Measurements from ENCODE around the gene IQGAP3. TPM values are rescaled to one million over a fixed set of nuclear protein-coding genes. Genes with fewer than 3 reads are reported as not detected.
A peak's percentile ranks its signal among the peaks of the same experiment; 100 is the strongest.

Gene IQGAP3
- total and polyA plus RNA-seq, 2 donors (not counting 1 experiment from before 2014, with no cell fraction given), result 2.7 to 16.0 TPM

DNA sequence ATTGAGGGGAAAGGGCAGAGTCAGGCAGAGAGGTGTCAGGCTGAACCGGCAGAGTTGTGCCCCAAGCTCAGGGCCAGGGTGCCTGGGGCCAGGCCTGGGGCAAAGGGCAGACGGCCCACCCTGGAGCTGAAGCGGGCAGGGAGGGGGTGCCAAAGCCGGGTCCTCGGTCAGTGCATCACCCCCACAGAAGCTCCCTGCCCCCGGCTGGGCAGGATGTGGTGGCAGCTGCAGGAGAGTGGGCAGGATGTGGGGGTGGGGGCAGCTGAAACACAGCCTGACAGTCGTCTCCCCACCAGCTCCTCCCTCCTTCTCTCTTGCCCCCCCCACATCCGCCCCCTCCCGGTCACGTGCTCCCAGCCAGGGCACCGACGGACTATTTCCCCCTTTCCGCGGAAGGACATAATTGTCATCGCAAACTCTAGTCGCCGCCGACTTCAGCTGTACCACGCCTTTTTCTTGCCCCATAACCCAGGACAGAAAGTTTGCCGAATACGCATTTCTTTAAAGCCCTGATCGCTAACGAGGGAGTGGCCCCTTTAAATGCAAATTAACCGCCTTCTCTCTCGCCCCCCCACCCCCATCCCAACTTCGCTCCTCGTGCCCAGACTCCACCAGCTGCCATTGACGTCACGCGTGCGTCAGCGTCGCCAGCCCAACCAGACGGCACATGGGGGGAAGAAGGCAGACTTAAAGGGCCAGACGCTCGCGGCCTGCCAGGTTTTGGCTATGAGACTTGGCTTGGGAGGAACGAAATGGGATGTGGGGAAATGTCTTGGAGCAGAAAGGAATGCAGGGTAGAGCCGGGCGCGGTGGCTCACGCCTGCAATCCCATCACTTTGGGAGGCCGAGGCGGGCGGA lies 67.3 kb downstream of the IQGAP3 start:
- H3K27me3 ChIP-seq (ENCODE audit: control insufficient read depth, insufficient read depth, low read length), result no peaks in the 10 kb centered on the region
- TF ChIP-seq EZH2 (IDR thresholded peaks at IDR 0.05; ENCODE audit: low read length, missing control alignments), result no peak
- TF ChIP-seq, protein P1, sequence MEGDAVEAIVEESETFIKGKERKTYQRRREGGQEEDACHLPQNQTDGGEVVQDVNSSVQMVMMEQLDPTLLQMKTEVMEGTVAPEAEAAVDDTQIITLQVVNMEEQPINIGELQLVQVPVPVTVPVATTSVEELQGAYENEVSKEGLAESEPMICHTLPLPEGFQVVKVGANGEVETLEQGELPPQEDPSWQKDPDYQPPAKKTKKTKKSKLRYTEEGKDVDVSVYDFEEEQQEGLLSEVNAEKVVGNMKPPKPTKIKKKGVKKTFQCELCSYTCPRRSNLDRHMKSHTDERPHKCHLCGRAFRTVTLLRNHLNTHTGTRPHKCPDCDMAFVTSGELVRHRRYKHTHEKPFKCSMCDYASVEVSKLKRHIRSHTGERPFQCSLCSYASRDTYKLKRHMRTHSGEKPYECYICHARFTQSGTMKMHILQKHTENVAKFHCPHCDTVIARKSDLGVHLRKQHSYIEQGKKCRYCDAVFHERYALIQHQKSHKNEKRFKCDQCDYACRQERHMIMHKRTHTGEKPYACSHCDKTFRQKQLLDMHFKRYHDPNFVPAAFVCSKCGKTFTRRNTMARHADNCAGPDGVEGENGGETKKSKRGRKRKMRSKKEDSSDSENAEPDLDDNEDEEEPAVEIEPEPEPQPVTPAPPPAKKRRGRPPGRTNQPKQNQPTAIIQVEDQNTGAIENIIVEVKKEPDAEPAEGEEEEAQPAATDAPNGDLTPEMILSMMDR (conservative IDR thresholded peaks at IDR 0.05 in 1 of 2, IDR thresholded peaks at IDR 0.05 in 1 of 2; ENCODE audit: low read depth in 1 of 2, low read length in 2 of 2), result no peak
- peak overlapping the region; percentile 100 for H3K27ac ChIP-seq (ENCODE audit: insufficient read depth, low read length)
- H3K4me3 ChIP-seq (replicated peaks in 1 of 4; ENCODE audit: control extremely low read depth in 1 of 4, insufficient read depth in 1 of 4, low read depth in 3 of 4, low read length in 4 of 4), result peak overlapping the region in 2 of 4 experiments; percentile 39 to 43
- H3K4me1 ChIP-seq (ENCODE audit: control insufficient read depth, extremely low read depth, insufficient read depth, low read length), result peaks cover 41% of the 10 kb centered on the region
- peak overlapping the region; percentile 61 for H2AFZ ChIP-seq (ENCODE audit: low read length)
- H3K36me3 ChIP-seq (ENCODE audit: control insufficient read depth, insufficient read depth, low read length), result no peaks in the 10 kb centered on the region
- H3K9me3 ChIP-seq (ENCODE audit: control insufficient read depth, insufficient read depth, low read depth, low read length), result no peaks in the 10 kb centered on the region
- peak overlapping the region; percentile 53 for H3K4me2 ChIP-seq (ENCODE audit: extremely low read depth, insufficient read depth, low read length)
- H4K20me1 ChIP-seq (ENCODE audit: control insufficient read depth, extremely low read depth, insufficient read depth, low read length), result no peaks in the 10 kb centered on the region
- DNase-seq (ENCODE audit: low read depth in 2 of 2), result peak; percentile 100
- peaks cover 5% of the 10 kb centered on the region for H3K79me2 ChIP-seq (ENCODE audit: control insufficient read depth, insufficient read depth, low read length)
- peak overlapping the region; percentile 61 for H3K9ac ChIP-seq (ENCODE audit: insufficient read depth, low read length)

DNA sequence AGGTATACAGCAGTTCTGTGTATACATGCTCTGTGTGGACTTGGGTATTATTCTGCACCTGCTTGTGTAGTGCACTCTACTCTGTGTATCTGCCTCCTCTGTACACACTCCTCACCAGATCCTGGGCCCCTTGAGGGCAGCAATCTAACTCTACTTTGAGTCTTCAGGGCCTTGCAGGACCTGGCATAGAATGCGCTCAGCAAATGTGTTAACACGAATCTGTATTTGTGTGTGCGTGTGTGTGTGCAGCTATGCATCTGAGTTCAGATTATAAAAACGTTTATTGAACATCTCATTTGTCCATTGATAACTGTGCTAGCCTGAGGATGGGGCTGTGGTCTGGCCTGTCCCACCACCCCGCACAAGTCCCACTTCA lies 67.9 kb downstream of the IQGAP3 start:
- no peak for DNase-seq (ENCODE audit: low read depth in 2 of 2)
- Histone ChIP-seq H3K4me2 (ENCODE audit: extremely low read depth, insufficient read depth, low read length) (peak overlapping the region; percentile 53), H3K4me1 (ENCODE audit: control insufficient read depth, extremely low read depth, insufficient read depth, low read length) (peaks cover 40% of the 10 kb centered on the region), H3K36me3 (ENCODE audit: control insufficient read depth, insufficient read depth, low read length) (no peaks in the 10 kb centered on the region), H3K27ac (ENCODE audit: insufficient read depth, low read length) (peak overlapping the region; percentile 100), H3K9ac (ENCODE audit: insufficient read depth, low read length) (peak overlapping the region; percentile 61), H3K79me2 (ENCODE audit: control insufficient read depth, insufficient read depth, low read length) (peaks cover 11% of the 10 kb centered on the region), H3K9me3 (ENCODE audit: control insufficient read depth, insufficient read depth, low read depth, low read length) (no peaks in the 10 kb centered on the region), H4K20me1 (ENCODE audit: control insufficient read depth, extremely low read depth, insufficient read depth, low read length) (no peaks in the 10 kb centered on the region), H3K27me3 (ENCODE audit: control insufficient read depth, insufficient read depth, low read length) (no peaks in the 10 kb centered on the region), H2AFZ (ENCODE audit: low read length) (no peak overlapping the region), H3K4me3 (replicated peaks in 1 of 4; ENCODE audit: control extremely low read depth in 1 of 4, insufficient read depth in 1 of 4, low read depth in 3 of 4, low read length in 4 of 4) (peak overlapping the region in 1 of 4 experiments; percentile 39)
- TF ChIP-seq, protein P1 (conservative IDR thresholded peaks at IDR 0.05 in 1 of 2, IDR thresholded peaks at IDR 0.05 in 1 of 2; ENCODE audit: low read depth in 1 of 2, low read length in 2 of 2), result no peak
- TF ChIP-seq EZH2 (IDR thresholded peaks at IDR 0.05; ENCODE audit: low read length, missing control alignments), result no peak

DNA sequence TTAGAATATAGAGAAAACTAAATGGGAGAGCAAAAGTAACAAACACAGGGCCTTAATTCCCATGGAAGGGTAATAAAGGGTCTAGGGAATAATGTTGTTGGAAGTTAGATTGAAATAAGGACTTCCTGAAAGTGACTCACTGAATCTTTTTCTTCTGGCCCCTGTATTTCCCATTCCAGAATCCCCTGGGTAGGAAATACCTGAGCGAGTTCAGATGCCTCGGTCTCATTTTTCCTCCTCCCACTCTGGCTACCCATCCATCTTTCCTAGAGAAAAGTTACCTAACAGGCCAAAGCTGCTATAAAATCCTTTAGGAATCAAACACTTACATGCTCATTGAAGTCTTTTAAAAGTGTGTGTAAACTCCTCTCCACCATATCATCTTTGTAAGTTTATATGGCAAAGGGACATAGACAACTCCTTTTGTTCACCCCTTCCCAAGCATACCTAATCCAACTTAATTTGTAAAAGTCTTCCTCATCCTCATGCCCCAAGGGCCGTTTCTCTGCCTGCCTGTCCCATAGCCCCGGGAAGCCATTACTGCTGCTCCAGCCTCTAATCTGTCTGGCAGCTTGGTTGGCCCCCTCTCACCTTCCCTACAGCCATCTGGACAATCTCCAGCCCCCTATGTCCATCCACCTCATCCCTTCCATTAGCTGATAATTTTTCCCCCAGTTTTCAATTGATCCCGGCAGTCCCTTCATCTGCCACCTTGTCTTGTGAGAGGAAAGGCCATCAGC lies 68.5 kb downstream of the IQGAP3 start:
- Histone ChIP-seq H3K4me2 (ENCODE audit: extremely low read depth, insufficient read depth, low read length) (peak overlapping the region; percentile 90), H4K20me1 (ENCODE audit: control insufficient read depth, extremely low read depth, insufficient read depth, low read length) (no peaks in the 10 kb centered on the region), H3K36me3 (ENCODE audit: control insufficient read depth, insufficient read depth, low read length) (no peaks in the 10 kb centered on the region), H3K9ac (ENCODE audit: insufficient read depth, low read length) (peak overlapping the region; percentile 76), H3K9me3 (ENCODE audit: control insufficient read depth, insufficient read depth, low read depth, low read length) (no peaks in the 10 kb centered on the region), H3K27me3 (ENCODE audit: control insufficient read depth, insufficient read depth, low read length) (no peaks in the 10 kb centered on the region), H2AFZ (ENCODE audit: low read length) (no peak overlapping the region), H3K4me1 (ENCODE audit: control insufficient read depth, extremely low read depth, insufficient read depth, low read length) (peaks cover 42% of the 10 kb centered on the region), H3K4me3 (replicated peaks in 1 of 4; ENCODE audit: control extremely low read depth in 1 of 4, insufficient read depth in 1 of 4, low read depth in 3 of 4, low read length in 4 of 4) (no peak overlapping the region), H3K79me2 (ENCODE audit: control insufficient read depth, insufficient read depth, low read length) (peaks cover 16% of the 10 kb centered on the region), H3K27ac (ENCODE audit: insufficient read depth, low read length) (peak overlapping the region; percentile 100)
- DNase-seq (ENCODE audit: low read depth in 2 of 2), result no peak
- TF ChIP-seq EZH2 (IDR thresholded peaks at IDR 0.05; ENCODE audit: low read length, missing control alignments), result no peak
- TF ChIP-seq, protein P1 (conservative IDR thresholded peaks at IDR 0.05 in 1 of 2, IDR thresholded peaks at IDR 0.05 in 1 of 2; ENCODE audit: low read depth in 1 of 2, low read length in 2 of 2), result no peak
